Colon (tissue), 2 donors: Measurements from ENCODE around the gene DHRSX.
"Not testable (repeated sequence)": the region's sequence is repeated elsewhere in the genome, so short reads cannot be mapped to it uniquely, and the experiment has no call there.

Source experiments
- FAIRE-seq: peaks from 2 replicates; lab custom pipeline; 2012; peaks lifted over from hg19 to GRCh38; lab: Jason Lieb, UNC
- donor health status: control.
- donor health status: control.

The DHRSX gene

GRCh38 chrX:2315434-2315833 is 185.3 kb downstream of the DHRSX start:
- no peak for FAIRE-seq

DNA sequence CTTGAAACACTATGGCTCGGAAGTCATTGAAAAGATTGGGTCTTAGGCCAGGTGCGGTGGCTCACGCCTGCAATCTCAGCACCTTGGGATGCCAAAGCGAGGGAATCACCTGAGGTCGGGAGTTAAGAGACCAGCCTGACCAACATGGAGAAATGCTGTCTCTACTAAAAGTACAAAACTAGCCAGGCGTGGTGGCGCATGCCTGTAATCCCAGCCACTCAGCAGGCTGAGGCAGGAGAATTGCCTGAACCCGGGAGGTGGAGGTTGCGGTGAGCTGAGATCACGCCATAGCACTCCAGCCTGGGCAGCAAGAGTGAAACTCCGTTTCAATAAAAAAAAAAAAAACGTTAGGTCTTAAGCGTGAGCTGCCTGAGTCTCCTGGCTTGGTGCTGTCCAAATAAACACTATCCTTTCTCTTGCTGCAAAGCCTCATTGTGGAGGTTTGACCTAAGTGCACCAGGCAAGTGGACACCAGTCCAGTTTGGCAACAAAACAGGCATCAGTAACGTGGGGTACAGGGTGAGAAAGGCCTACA is 185.9 kb downstream of the DHRSX start:
- FAIRE-seq = no peak

DNA sequence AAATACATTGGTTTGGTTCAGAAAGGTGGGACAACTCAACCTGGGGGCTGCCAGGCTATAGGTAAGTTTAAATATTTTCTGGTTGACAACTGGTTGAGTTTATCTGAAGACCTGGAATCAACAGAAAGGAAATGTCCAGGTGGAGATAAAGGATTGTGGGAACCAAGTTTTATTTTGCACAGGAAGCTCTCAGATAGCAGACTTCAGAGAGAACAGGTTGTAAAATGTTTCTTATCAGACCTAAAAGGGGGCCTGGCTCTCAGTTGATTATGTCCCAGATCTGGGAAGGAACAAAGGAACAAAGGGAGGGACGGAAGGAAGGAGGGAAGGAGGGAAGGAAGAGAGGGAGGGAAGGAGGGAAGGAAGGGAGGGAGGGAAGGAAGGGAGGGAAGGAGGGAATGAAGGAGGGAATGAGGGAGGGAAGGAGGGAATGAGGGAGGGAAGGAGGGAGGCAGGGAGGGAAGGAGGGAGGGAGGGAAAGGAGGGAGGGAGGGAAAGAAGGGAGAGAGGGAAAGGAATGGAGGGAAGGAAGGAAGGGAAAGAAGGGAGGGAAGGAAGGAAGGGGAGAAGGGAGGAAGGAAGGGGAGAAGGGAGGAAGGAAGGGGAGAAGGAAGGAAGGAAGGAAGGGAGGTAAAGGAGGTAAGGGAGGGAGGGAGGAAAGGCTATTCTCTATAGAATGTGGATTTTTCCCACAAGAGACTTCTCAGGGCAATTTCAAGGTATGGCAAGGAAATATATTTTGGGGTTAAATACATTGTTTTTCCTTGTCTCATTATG is 186.7 kb downstream of the DHRSX start:
- no peak for FAIRE-seq

- FAIRE-seq = not testable (repeated sequence)
Measured at GRCh38 chrX:2312061-2312591, 188.7 kb downstream of the DHRSX start.

DNA sequence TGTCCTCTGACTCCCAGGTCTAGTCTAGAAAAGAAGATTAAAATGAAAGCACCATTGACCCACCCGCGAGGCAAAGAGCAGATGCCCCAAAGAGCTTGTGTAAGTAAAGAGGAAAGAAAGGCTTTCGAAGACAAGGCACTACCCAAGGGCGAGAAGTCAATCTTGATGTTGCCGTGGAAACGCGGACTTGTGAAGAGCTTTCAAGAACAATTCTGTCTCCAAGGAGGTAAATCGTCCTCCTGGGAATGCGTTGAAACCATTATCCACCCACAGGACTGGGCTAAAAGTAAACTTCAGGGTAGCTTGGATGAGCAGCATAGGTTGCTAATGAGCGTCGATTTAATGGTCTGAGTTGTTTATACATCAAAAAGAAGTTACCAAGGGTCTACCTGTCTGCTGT is 189.3 kb downstream of the DHRSX start:
- FAIRE-seq = no peak

GRCh38 chrX:2301901-2302300 is 198.9 kb downstream of the DHRSX start:
- FAIRE-seq = no peak

DNA sequence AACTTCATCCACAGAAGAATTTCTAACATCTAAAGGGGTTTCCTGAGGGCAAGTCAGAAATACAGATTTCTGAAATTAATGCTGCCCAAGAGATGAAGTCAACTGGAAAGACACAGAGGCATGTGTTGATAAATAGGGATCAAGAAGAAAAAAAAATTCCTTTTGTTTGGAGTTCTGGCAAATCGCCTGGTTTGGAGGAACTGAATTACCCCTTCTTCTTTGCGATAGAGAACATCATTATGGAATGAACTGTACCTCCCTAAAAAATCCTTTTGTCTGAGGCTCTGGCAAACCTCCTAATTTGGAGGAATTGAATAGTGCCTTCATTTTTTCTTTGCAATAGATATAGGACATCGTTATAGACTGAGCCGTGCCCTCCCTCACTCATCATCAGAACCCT is 200.9 kb downstream of the DHRSX start:
- FAIRE-seq = no peak

DNA sequence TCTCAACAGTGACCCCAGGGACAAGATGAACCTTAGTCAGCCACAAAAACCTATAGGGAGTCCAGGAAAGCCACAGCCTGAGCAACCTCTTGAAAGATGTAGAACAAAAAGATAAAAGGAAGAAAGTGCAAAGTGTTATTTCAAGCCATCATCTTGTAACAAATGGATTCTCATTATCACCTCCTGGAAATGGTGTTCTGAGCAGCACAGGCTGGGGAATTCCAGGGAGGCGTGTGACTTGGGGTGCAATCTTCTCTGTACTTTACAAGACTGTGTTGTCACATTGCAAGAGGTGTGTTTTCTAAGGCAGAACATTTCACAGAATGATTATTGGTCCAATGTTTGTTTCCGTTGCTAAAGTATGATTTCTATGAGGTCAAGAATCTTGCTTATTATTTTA is 214.0 kb downstream of the DHRSX start:
- no peak for FAIRE-seq

DNA sequence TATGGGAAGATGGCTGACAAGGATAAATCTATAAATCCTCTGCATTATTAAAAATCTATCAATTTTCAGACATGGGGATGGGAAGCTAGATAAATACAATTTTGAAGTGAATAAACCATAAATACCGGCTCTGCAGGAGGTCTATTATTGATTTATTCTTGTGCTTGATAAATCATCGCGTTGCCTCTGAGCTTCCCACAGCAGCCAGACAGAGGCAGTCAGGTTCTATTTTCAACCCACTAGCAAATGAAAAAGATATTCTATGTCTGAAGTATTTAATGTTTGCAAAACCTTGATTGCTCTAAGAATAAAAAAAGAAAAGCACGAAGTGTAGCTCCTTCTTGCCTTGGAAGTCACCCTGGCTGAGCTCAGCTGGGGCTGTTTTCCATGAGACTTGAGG is 216.2 kb downstream of the DHRSX start:
- no peak for FAIRE-seq

- FAIRE-seq = no peak
Measured at GRCh38 chrX:2284133-2284532, 216.6 kb downstream of the DHRSX start.

DNA sequence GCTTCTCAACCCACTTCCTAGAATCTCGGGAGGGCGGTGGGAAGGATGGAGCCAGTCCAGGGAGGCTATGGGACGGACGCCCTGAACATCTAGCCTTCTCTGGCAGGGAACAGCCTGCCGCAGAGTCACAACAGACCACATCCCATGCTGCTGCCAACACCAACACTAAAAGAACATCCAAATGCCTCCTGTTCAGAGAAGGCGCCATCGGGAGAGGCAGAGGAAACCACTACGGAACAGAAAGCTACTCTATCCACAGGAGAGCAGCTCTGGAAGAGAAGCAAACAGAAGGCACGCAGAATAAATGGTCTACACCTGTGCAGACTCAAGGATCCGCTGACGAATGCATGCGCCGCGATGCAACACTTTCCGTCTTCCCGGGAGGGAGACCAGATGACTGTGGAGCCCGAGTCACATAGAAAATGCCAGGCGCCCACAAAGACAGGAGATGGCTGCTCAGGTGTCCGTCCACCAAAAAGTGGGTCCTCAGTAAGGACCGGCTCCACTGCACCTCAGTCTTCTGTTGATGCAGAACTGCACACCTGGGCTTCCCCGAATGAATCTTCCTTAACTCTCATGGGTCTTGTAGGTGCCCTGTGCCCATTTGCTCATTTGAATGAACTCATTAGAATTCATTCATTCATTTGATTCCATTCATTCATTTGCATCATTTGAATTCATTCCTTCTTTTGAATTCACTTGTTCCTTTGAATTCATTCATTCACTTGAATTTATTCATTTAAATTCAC is 217.5 kb downstream of the DHRSX start:
- FAIRE-seq = no peak

DNA sequence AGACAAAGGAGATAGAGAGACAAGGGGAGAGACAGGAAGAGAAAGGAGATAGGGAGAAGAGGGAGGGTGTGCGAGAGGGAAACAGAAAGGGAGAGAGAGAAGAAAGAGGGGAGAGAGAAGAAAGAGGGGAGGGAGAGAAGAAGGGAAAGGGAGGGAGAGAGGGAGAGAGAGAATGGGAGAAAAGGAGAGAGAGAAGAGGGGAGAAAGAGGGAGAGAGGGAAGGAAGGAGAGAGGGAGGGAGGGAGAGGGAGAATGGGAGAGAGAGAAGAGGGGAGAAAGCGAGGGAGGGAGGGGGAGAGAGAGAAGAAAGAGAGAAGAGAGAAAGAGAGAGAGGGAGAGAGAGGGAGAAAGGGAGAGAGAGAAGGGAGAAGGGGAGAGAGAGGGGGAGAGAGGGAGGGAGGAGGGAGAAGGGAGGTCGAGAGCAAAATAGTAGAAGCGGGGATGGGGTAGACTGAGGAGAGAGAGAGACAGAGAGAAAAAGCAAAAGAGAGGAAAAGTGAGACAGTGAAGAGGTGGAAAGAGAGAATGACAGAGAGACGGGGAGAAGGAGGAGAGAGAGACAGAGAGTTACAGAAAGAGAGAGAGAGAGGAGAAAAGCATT is 218.2 kb downstream of the DHRSX start:
- no peak for FAIRE-seq

DNA sequence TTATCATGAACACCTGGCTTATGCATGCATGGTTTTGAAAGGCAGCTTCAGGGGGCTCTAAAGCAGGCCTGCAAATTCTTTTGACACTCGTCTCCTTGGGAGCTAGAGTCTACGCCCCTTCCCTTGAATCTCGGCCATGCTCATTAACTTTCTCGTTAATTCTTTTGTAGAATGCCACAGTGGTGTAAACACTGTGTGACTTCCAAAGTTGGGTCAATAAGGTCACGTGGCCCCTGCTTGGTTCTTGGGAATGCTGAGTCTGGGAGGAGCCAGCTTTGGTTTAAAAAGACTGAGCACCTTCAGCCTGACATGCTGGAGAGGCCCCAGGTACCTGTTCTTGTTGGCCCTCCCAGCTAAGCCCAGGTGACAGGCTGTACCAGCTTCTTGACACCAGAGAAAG is 228.4 kb downstream of the DHRSX start:
- no peak for FAIRE-seq

- FAIRE-seq = not testable (repeated sequence)
Measured at GRCh38 chrX:2271595-2271994, 229.2 kb downstream of the DHRSX start.

- FAIRE-seq = not testable (repeated sequence)
Measured at GRCh38 chrX:2270783-2271182, 230.0 kb downstream of the DHRSX start.

- no peak for FAIRE-seq
Measured at GRCh38 chrX:2267890-2268289, 232.9 kb downstream of the DHRSX start.

DNA sequence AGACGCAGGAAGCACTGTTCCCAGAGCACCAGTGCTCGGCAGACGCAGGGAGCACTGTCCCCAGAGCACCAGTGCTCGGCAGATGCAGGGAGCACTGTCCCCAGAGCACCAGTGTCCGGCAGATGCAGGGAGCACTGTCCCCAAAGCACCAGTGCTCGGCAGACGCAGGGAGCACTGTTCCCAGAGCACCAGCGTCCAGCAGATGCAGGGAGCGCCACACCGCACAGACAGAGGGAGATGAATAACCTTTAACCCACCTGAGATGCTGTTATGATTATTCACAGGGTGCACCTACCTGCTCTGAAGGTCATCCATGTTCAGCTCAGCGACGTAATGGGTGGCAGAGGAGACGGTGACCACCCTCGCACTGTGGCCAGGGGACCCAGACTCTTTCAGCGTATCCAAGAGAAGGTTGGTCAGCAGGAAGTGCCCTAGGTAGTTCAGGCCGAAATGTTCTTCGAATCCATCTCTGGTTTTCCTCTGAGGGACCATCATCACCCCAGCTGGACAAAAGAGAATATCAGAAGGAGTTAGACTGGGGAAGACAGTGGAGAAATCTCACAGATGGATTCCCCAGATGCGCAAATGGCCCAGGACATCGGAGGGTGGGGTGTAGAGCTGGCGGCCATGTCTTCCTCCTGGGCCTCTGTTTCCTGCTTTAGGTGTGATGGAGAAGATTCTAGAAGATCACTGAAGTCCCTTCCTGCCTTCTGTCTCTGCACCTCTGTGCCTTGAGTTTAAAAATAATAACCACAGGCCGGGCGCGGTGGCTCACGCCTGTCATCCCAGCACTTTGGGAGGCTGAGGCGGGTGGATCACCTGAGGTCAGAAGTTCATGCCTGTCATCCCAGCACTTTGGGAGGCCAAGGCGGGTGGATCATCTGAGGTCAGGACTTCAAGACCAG is 234.1 kb downstream of the DHRSX start:
- FAIRE-seq = no peak

GRCh38 chrX:2265658-2266444 is 234.9 kb downstream of the DHRSX start:
- FAIRE-seq = not testable (repeated sequence)

GRCh38 chrX:2264179-2265030 is 236.4 kb downstream of the DHRSX start:
- FAIRE-seq = no peak

DNA sequence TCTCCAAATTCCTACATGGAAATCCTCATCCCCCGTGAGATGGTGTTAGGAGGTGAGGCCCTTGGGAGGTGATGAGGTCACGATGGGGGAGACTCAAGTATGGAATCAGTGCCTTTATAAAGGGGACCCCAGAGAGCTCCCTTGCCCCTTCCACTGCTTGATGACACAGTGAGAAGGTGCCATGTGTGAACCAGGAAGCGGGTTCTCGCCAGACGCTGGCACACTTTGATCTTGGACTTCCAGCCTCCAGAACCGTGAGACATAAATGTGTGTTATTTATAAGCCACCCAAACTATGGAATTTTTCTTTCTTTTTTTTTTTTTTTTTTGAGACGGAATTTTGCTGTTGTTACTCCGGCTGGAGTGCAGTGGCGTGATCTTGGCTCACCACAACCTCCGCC is 237.6 kb downstream of the DHRSX start:
- FAIRE-seq = no peak
